IMR-90 (cell line): ENCODE results near the gene SPATA17. TPM values are rescaled to one million over a fixed set of nuclear protein-coding genes. Genes with fewer than 3 reads are reported as not detected.

Experiments used
- ATAC-seq: fragments of 200-7000 bp; cut with Tn5 transposase; 2 replicates; pipeline ENCODE4 v1.9.1; 2020; ENCODE audit warnings: low read depth, mild to moderate bottlenecking, moderate library complexity
- BruUV-seq: library from RNA; stranded (reverse); fragments of 400-500 nt; replicated peaks from 2 replicates; lab custom pipeline; 2021; lab: Mats Ljungman, UMichigan
- CTCF ChIA-PET: fragments of 300-600 bp; formaldehyde crosslinking; extraction: SDS; loops from one replicate; lab custom pipeline; 2021; ENCODE audit warnings: antibody characterized with exemption; lab: Yijun Ruan, JAX
- POLR2A ChIA-PET: fragments of 300-600 bp; sonication (Branson Sonifier 250); formaldehyde crosslinking; loops from one replicate; lab custom pipeline; 2022; ENCODE audit warnings: antibody characterized with exemption; ENCODE audit not compliant: unreplicated experiment; lab: Charles Lee
- DNase-seq: peaks from one replicate; pipeline ENCODE4 v3.0.0; 2013
- H2AFZ ChIP-seq: replicated peaks from 2 replicates; pipeline ENCODE3; 2013; ENCODE audit warnings: low read length, mild to moderate bottlenecking; ENCODE audit not compliant: poor library complexity
- H2AK5ac ChIP-seq: 2 replicates; pipeline ENCODE4 v1.6.1; 2013; ENCODE audit warnings: low read depth, low read length, inconsistent platforms
- H2AK9ac ChIP-seq: replicated peaks from 2 replicates; pipeline ENCODE3; 2013; ENCODE audit warnings: mild to moderate bottlenecking, low read depth, low read length, moderate library complexity; ENCODE audit not compliant: poor library complexity
- H2BK120ac ChIP-seq: 2 replicates; pipeline ENCODE4 v1.6.1; 2013; ENCODE audit warnings: low read depth, low read length, inconsistent platforms
- H2BK15ac ChIP-seq: 3 replicates; pipeline ENCODE4 v1.6.1; 2013; ENCODE audit warnings: low read depth, low read length, inconsistent platforms
- H2BK20ac ChIP-seq: 2 replicates; pipeline ENCODE4 v1.6.1; 2013; ENCODE audit warnings: low read depth, mild to moderate bottlenecking, inconsistent platforms, low read length, moderate library complexity
- H2BK5ac ChIP-seq: 2 replicates; pipeline ENCODE4 v1.6.1; 2013; ENCODE audit warnings: mild to moderate bottlenecking, low read depth, low read length, inconsistent platforms; ENCODE audit not compliant: poor library complexity, severe bottlenecking
- H3K14ac ChIP-seq: replicated peaks from 2 replicates; pipeline ENCODE4 v1.6.1; 2013; ENCODE audit warnings: low read depth, low read length, inconsistent platforms
- H3K18ac ChIP-seq: 2 replicates; pipeline ENCODE4 v1.6.1; 2013; ENCODE audit warnings: low read depth, low read length, control low read depth
- H3K23ac ChIP-seq: 2 replicates; pipeline ENCODE4 v1.6.1; 2013; ENCODE audit warnings: low read depth, low read length, inconsistent platforms
- H3K27ac ChIP-seq: 2 replicates; pipeline ENCODE4 v1.5.1; 2013; ENCODE audit warnings: mild to moderate bottlenecking, control low read depth, low read length; ENCODE audit not compliant: insufficient read depth
- H3K27me3 ChIP-seq: 2 replicates; pipeline ENCODE4 v1.6.1; 2013; ENCODE audit warnings: low read length; ENCODE audit not compliant: control insufficient read depth, insufficient read depth
- H3K36me3 ChIP-seq: 2 replicates; pipeline ENCODE4 v1.6.1; 2013; ENCODE audit warnings: low read length, mixed read lengths; ENCODE audit not compliant: control insufficient read depth, insufficient read depth
- H3K4ac ChIP-seq: 2 replicates; pipeline ENCODE4 v1.6.1; 2013; ENCODE audit warnings: low read depth, low read length, inconsistent platforms
- H3K4me1 ChIP-seq: 2 replicates; pipeline ENCODE4 v1.6.1; 2013; ENCODE audit warnings: low read length, mixed read lengths; ENCODE audit not compliant: control insufficient read depth, insufficient read depth
- H3K4me2 ChIP-seq: 2 replicates; pipeline ENCODE4 v1.6.1; 2013; ENCODE audit warnings: low read depth, mild to moderate bottlenecking, control low read depth, low read length, moderate library complexity
- H3K4me3 ChIP-seq: 2 replicates; pipeline ENCODE4 v1.5.1; 2013; ENCODE audit warnings: low read depth, mild to moderate bottlenecking, control low read depth, low read length, moderate library complexity; ENCODE audit not compliant: insufficient read depth
- H3K56ac ChIP-seq: 2 replicates; pipeline ENCODE4 v1.6.1; 2013; ENCODE audit warnings: low read length, inconsistent platforms; ENCODE audit not compliant: insufficient read depth; ENCODE audit errors: extremely low read depth
- H3K79me1 ChIP-seq, 2 experiments: 2 replicates each; pipeline ENCODE4 v1.6.1; 2013; ENCODE audit warnings: low read length in 2 of 2, inconsistent platforms in 1 of 2, low read depth in 1 of 2
- H3K9ac ChIP-seq: 2 replicates; pipeline ENCODE4 v1.6.1; 2013; ENCODE audit warnings: low read depth, low read length, control low read depth
- H3K9me1 ChIP-seq: 2 replicates; pipeline ENCODE4 v1.6.1; 2013; ENCODE audit warnings: low read length, inconsistent platforms; ENCODE audit not compliant: insufficient read depth
- H3K9me3 ChIP-seq: 2 replicates; pipeline ENCODE4 v1.6.1; 2013; ENCODE audit warnings: low read length; ENCODE audit not compliant: control insufficient read depth, insufficient read depth
- H4K20me1 ChIP-seq: 2 replicates; pipeline ENCODE4 v1.6.1; 2013; ENCODE audit warnings: low read length, inconsistent platforms; ENCODE audit not compliant: insufficient read depth
- H4K5ac ChIP-seq: 2 replicates; pipeline ENCODE4 v1.6.1; 2013; ENCODE audit warnings: mild to moderate bottlenecking, low read depth, low read length, control low read depth
- H4K8ac ChIP-seq, 2 experiments: 2 replicates each; pipeline ENCODE4 v1.6.1; 2013; ENCODE audit warnings: low read depth in 2 of 2, low read length in 2 of 2, control low read depth in 1 of 2, inconsistent platforms in 1 of 2
- H4K91ac ChIP-seq: 2 replicates; pipeline ENCODE4 v1.6.1; 2013; ENCODE audit warnings: low read depth, low read length, inconsistent platforms; ENCODE audit not compliant: insufficient read depth
- CEBPB ChIP-seq: IDR thresholded peaks from 2 replicates; pipeline ENCODE4 v1.6.1; 2012; ENCODE audit warnings: low read depth, low read length, improper control_type of control experiment
- CHD1 ChIP-seq: IDR thresholded peaks from 2 replicates; pipeline ENCODE4 v1.6.1; 2012; ENCODE audit warnings: low read depth, low read length, improper control_type of control experiment
- CTCF ChIP-seq: conservative IDR thresholded peaks from 2 replicates; pipeline ENCODE4 v1.5.1; 2012; ENCODE audit warnings: mild to moderate bottlenecking, low read depth, low read length, improper control_type of control experiment
- ELK1 ChIP-seq: fragments of 150-350 bp; IDR thresholded peaks from 2 replicates; pipeline ENCODE4 v1.6.1; 2016; ENCODE audit warnings: low read depth, mild to moderate bottlenecking, low read length, moderate library complexity, borderline replicate concordance
- FOS ChIP-seq: fragments of 150-350 bp; IDR thresholded peaks from 2 replicates; pipeline ENCODE4 v1.6.1; 2016; ENCODE audit warnings: low read depth, low read length
- MXI1 ChIP-seq: IDR thresholded peaks from 2 replicates; pipeline ENCODE4 v1.6.1; 2012; ENCODE audit warnings: low read depth, mild to moderate bottlenecking, low read length, moderate library complexity, borderline replicate concordance
- POLR2A ChIP-seq: IDR thresholded peaks from 2 replicates; pipeline ENCODE4 v1.6.1; 2012; ENCODE audit warnings: mild to moderate bottlenecking, low read depth, low read length
- RCOR1 ChIP-seq: IDR thresholded peaks from 2 replicates; pipeline ENCODE4 v1.6.1; 2012; ENCODE audit warnings: mild to moderate bottlenecking, low read length, improper control_type of control experiment; ENCODE audit not compliant: insufficient replicate concordance
- RFX5 ChIP-seq: IDR thresholded peaks from 2 replicates; pipeline ENCODE4 v1.8.0; 2012; ENCODE audit warnings: low read depth, mild to moderate bottlenecking, low read length, moderate library complexity
- SMC3 ChIP-seq: fragments of 150-350 bp; IDR thresholded peaks from 2 replicates; pipeline ENCODE4 v1.6.1; 2016; ENCODE audit warnings: low read depth, mild to moderate bottlenecking, antibody characterized with exemption, low read length, moderate library complexity
- USF2 ChIP-seq: fragments of 150-350 bp; IDR thresholded peaks from 2 replicates; pipeline ENCODE4 v1.6.1; 2017; ENCODE audit warnings: mild to moderate bottlenecking, antibody characterized with exemption, low read length, low read depth
- WGBS, 2 experiments: methylation state at CpG; one replicate each; pipeline versions ENCODE4 v1.1.5 to v1.1.7; 2013; ENCODE audit warnings: missing lambda C conversion rate in 2 of 2; ENCODE audit not compliant: insufficient read length in 1 of 2; ENCODE audit errors: extremely low coverage in 2 of 2; 5-methylcytosine and 5-hydroxymethylcytosine counted together
- dilution Hi-C: fragments of 300-500 bp; cut with HindIII; formaldehyde crosslinking; loops from one replicate; pipeline ENCODE4 v1.14.3; 2018; ENCODE audit warnings: low sequenced_read_pairs; ENCODE audit not compliant: unreplicated experiment
- in situ Hi-C: fragments of 300-500 bp; cut with MboI; formaldehyde crosslinking; loops from 3 replicates; pipeline ENCODE4 v1.14.3; 2019; ENCODE audit warnings: low sequenced_read_pairs, inconsistent platforms, mixed read lengths
- intact Hi-C: fragments of 100-400 bp; cut with micrococcal nuclease; formaldehyde crosslinking; loops from 2 replicates; pipeline ENCODE4 v1.10.0; 2022
- polyA plus RNA-seq, 3 experiments: library from polyadenylated mRNA; depleted of rRNA; stranded (reverse); fragments of >200 nt; gene quantifications; 2 replicates each; pipeline ENCODE4 v1.2.3, GENCODE V29; 2012; ENCODE audit warnings: low replicate concordance in 1 of 3
- total RNA-seq: library from RNA; depleted of rRNA; stranded (reverse); fragments of >200 nt; gene quantifications from 2 replicates; pipeline ENCODE4 v1.2.3, GENCODE V29; 2012

The SPATA17 gene
- total and polyA plus RNA-seq, 2 of the 4 experiments (the other 2 are of a cell fraction) = 0.03 to 0.18 TPM

GRCh38 chr1:217791091-217791490 lies 159.9 kb downstream of the SPATA17 start:
- no peak for DNase-seq
- Histone ChIP-seq H4K8ac (no peak overlapping the region), H2BK5ac (no peak overlapping the region), H3K4me2 (no peak overlapping the region), H3K9ac (no peak overlapping the region), H3K9me3 (no peaks in the 10 kb centered on the region), H3K27me3 (no peaks in the 10 kb centered on the region), H3K18ac (no peak overlapping the region), H3K4me1 (no peaks in the 10 kb centered on the region), H3K27ac (no peak overlapping the region), H2AFZ (no peak overlapping the region), H2AK9ac (no peak overlapping the region), H3K36me3 (no peaks in the 10 kb centered on the region), H2BK15ac (no peak overlapping the region), H3K14ac (no peak overlapping the region), H4K5ac (no peak overlapping the region), H3K4me3 (no peak overlapping the region), H2BK120ac (no peak overlapping the region), H3K79me1 (no peaks in the 10 kb centered on the region), H3K23ac (no peak overlapping the region), H3K56ac (no peak overlapping the region), H2BK20ac (no peak overlapping the region), H4K91ac (no peak overlapping the region), H3K4ac (no peak overlapping the region), H4K20me1 (no peaks in the 10 kb centered on the region), H3K9me1 (no peaks in the 10 kb centered on the region), H2AK5ac (no peak overlapping the region)
- no TSS peak for BruUV-seq
- no peak for ATAC-seq
- no CpG with 5 or more reads among the region's 2 CpGs for WGBS, 2 experiments
- dilution Hi-C loops = no loop called here
- in situ Hi-C loops = no loop called here
- intact Hi-C loops = no loop called here
- CTCF ChIA-PET = interaction anchor here (1.1 kb wide), 1 partner anchor 16 kb away, joined by 3 read pairs; no protein-coding TSS in a partner anchor
- TF ChIP-seq POLR2A (no peak), SMC3 (no peak), FOS (no peak), RFX5 (no peak), CHD1 (no peak), USF2 (no peak), CTCF (no peak), CEBPB (no peak), ELK1 (no peak), MXI1 (no peak), RCOR1 (no peak)
- POLR2A ChIA-PET = no interaction called here
